ENCODE data around the gene FGFRL1.
A peak's percentile ranks its signal among the peaks of the same experiment; 100 is the strongest.
"Not testable (repeated sequence)": the region's sequence is repeated elsewhere in the genome, so short reads cannot be mapped to it uniquely, and the experiment has no call there.

Gene FGFRL1

GRCh38 chr4:992297-993110, 18.9 kb upstream of the FGFRL1 start:
- DNase-seq (ENCODE audit: low read depth) = peak; percentile 70

- DNase-seq (ENCODE audit: low read depth) = no peak
Observed at GRCh38 chr4:993111-994029, 18.1 kb upstream of the FGFRL1 start, which contains the start of gene SLC26A1. SLC26A1 (minus strand) TSS chr4:993404; CDS start chr4:991703, 1,701 bp downstream.

GRCh38 chr4:995311-996026, 16.0 kb upstream of the FGFRL1 start:
- no peak for DNase-seq (ENCODE audit: low read depth)

- DNase-seq (ENCODE audit: low read depth) = no peak
Observed at GRCh38 chr4:996030-996996, 15.1 kb upstream of the FGFRL1 start.

- DNase-seq (ENCODE audit: low read depth) = no peak
Observed at GRCh38 chr4:996997-997374, 14.4 kb upstream of the FGFRL1 start.

- DNase-seq (ENCODE audit: low read depth) = no peak
Observed at GRCh38 chr4:997375-998071, 13.9 kb upstream of the FGFRL1 start.

- DNase-seq (ENCODE audit: low read depth) = no peak
Observed at GRCh38 chr4:998096-998691, 13.2 kb upstream of the FGFRL1 start.

- DNase-seq (ENCODE audit: low read depth) = not testable (repeated sequence)
Observed at GRCh38 chr4:999240-999863, 12.1 kb upstream of the FGFRL1 start.

- no peak for DNase-seq (ENCODE audit: low read depth)
Observed at GRCh38 chr4:999882-1000425, 11.5 kb upstream of the FGFRL1 start.

GRCh38 chr4:1000686-1001260, 10.7 kb upstream of the FGFRL1 start:
- no peak for DNase-seq (ENCODE audit: low read depth)

- DNase-seq (ENCODE audit: low read depth) = no peak
Observed at GRCh38 chr4:1001561-1002130, 9.8 kb upstream of the FGFRL1 start.

- peak; percentile 29 for DNase-seq (ENCODE audit: low read depth)
Observed at GRCh38 chr4:1002131-1002630, 9.2 kb upstream of the FGFRL1 start.

GRCh38 chr4:1002631-1003251, 8.7 kb upstream of the FGFRL1 start:
- no peak for DNase-seq (ENCODE audit: low read depth)

- DNase-seq (ENCODE audit: low read depth) = no peak
Observed at GRCh38 chr4:1003271-1004070, 8.0 kb upstream of the FGFRL1 start.

- no peak for DNase-seq (ENCODE audit: low read depth)
Observed at GRCh38 chr4:1004071-1004418, 7.4 kb upstream of the FGFRL1 start.

GRCh38 chr4:1004557-1005485, 6.6 kb upstream of the FGFRL1 start:
- DNase-seq (ENCODE audit: low read depth) = no peak

Measured in amniotic epithelial cell (primary cell).